OCI-LY7 (cell line): ENCODE results near the gene NCL. TPM values are rescaled to one million over a fixed set of nuclear protein-coding genes. Genes with fewer than 3 reads are reported as not detected.

Experiments used
- BruUV-seq: library from RNA; stranded (reverse); fragments of 400-500 nt; replicated peaks from 2 replicates; lab custom pipeline; 2021; lab: Mats Ljungman, UMichigan
- CTCF ChIA-PET: fragments of 300-600 bp; sonication (Branson Sonifier 250); formaldehyde crosslinking; loops from one replicate; lab custom pipeline; 2022; ENCODE audit warnings: antibody characterized with exemption; ENCODE audit not compliant: unreplicated experiment; lab: Charles Lee
- POLR2A ChIA-PET: fragments of 300-600 bp; sonication (Branson Sonifier 250); formaldehyde crosslinking; loops from one replicate; lab custom pipeline; 2022; ENCODE audit warnings: antibody characterized with exemption; lab: Charles Lee
- DNase-seq: peaks from one replicate; pipeline ENCODE4 v3.0.0-alpha.2; 2015; ENCODE audit warnings: low spot score
- H2AFZ ChIP-seq: fragments of 200-600 bp; sonication (generic), shearing (Covaris generic); 2 replicates; pipeline ENCODE4 v1.6.1; 2014; ENCODE audit warnings: mild to moderate bottlenecking, antibody characterized with exemption, low read length, moderate library complexity
- H3K27ac ChIP-seq: fragments of 200-600 bp; sonication (generic); 2 replicates; pipeline ENCODE4 v1.5.1; 2014; ENCODE audit warnings: mixed run types, low read depth, mild to moderate bottlenecking, moderate library complexity, low read length, inconsistent platforms; ENCODE audit not compliant: poor library complexity, severe bottlenecking
- H3K36me3 ChIP-seq: fragments of 200-600 bp; sonication (generic); 2 replicates; pipeline ENCODE4 v1.6.1; 2014; ENCODE audit warnings: mild to moderate bottlenecking, antibody characterized with exemption, low read length, moderate library complexity, mixed read lengths; ENCODE audit not compliant: insufficient read depth
- H3K4me1 ChIP-seq: fragments of 200-600 bp; sonication (generic); 2 replicates; pipeline ENCODE4 v1.5.1; 2014; ENCODE audit warnings: mild to moderate bottlenecking, low read length; ENCODE audit not compliant: insufficient read depth, poor library complexity, severe bottlenecking
- H3K4me2 ChIP-seq: fragments of 200-600 bp; sonication (generic); 2 replicates; pipeline ENCODE4 v1.6.1; 2014; ENCODE audit warnings: mild to moderate bottlenecking, low read length
- H3K4me3 ChIP-seq: fragments of 200-600 bp; sonication (generic); 2 replicates; pipeline ENCODE4 v1.5.1; 2014; ENCODE audit warnings: mild to moderate bottlenecking, low read depth, low read length; ENCODE audit not compliant: poor library complexity, severe bottlenecking
- H3K79me2 ChIP-seq: fragments of 200-600 bp; sonication (generic); 2 replicates; pipeline ENCODE4 v1.6.1; 2016; ENCODE audit warnings: low read depth, mild to moderate bottlenecking, low read length, moderate library complexity, mixed read lengths; ENCODE audit not compliant: insufficient read depth
- H3K9me2 ChIP-seq: fragments of 200-600 bp; sonication (generic); 2 replicates; pipeline ENCODE4 v1.6.1; 2016; ENCODE audit warnings: mild to moderate bottlenecking, low read length, mixed read lengths; ENCODE audit not compliant: insufficient read depth
- H3K9me3 ChIP-seq: fragments of 200-600 bp; sonication (generic); 2 replicates; pipeline ENCODE4 v1.6.1; 2014; ENCODE audit warnings: mild to moderate bottlenecking, mixed run types, low read length, mixed read lengths
- H4K20me1 ChIP-seq: fragments of 200-600 bp; sonication (generic); 2 replicates; pipeline ENCODE4 v1.6.1; 2014; ENCODE audit warnings: mild to moderate bottlenecking, antibody characterized with exemption, low read length, moderate library complexity, mixed read lengths; ENCODE audit not compliant: insufficient read depth
- CTCF ChIP-seq: fragments of 200-600 bp; sonication (generic); conservative IDR thresholded peaks from 2 replicates; pipeline ENCODE4 v1.5.1; 2014; ENCODE audit warnings: mild to moderate bottlenecking, antibody characterized with exemption, low read length, moderate library complexity, mixed read lengths
- EZH2phosphoT487 ChIP-seq: fragments of 200-600 bp; sonication (generic); IDR thresholded peaks from 2 replicates; pipeline ENCODE4 v1.6.1; 2018; ENCODE audit warnings: low read depth, borderline replicate concordance, mild to moderate bottlenecking, mixed run types, antibody characterized with exemption, low read length, moderate library complexity, mixed read lengths
- intact Hi-C: fragments of 100-400 bp; cut with micrococcal nuclease; formaldehyde crosslinking; loops from one replicate; pipeline ENCODE4 v1.10.0; 2022; ENCODE audit not compliant: unreplicated experiment
- total RNA-seq, 2 experiments: library from RNA; depleted of rRNA in 1 of 2; stranded (reverse); fragments of >200 nt in 1 of 2; shearing (Covaris generic) in 1 of 2; gene quantifications; 2 replicates each; pipeline ENCODE4 v1.2.3, GENCODE V29; 2014 to 2022

NCL gene
- total RNA-seq, 2 experiments from 2014 or later: 255 to 1,007 TPM

- intact Hi-C loops: loop anchor here (5.0 kb wide), 1 partner anchor 352 kb away; no protein-coding TSS in a partner anchor
- ChIA-PET POLR2A (interaction anchor here (0.7 to 1.4 kb wide), 5 partner anchors 10 to 396 kb away, joined by 3 to 6 read pairs (median 3); partner anchors contain the start of gene NCL), CTCF (interaction anchor here (0.5 kb wide), 1 partner anchor 60 kb away, joined by 5 read pairs; no protein-coding TSS in a partner anchor)
- H3K4me2 ChIP-seq: no peak overlapping the region
- peaks cover 82% of the 10 kb centered on the region for H3K36me3 ChIP-seq
- H3K79me2 ChIP-seq: peaks cover 35% of the 10 kb centered on the region; the same call in 1 of the 2 replicates
- H4K20me1 ChIP-seq: peaks cover 40% of the 10 kb centered on the region
- BruUV-seq: no TSS peak
- H3K4me1 ChIP-seq: no peaks in the 10 kb centered on the region
- H3K4me3 ChIP-seq: no peak overlapping the region
- no peaks in the 10 kb centered on the region for H3K9me2 ChIP-seq
- no peak for DNase-seq
- TF ChIP-seq EZH2phosphoT487: no peak
- TF ChIP-seq CTCF: no peak
- H2AFZ ChIP-seq: no peak overlapping the region
- no peak overlapping the region for H3K27ac ChIP-seq
- H3K9me3 ChIP-seq: no peaks in the 10 kb centered on the region
Observed at GRCh38 chr2:231454361-231454791, 9.9 kb downstream of the NCL start.

GRCh38 chr2:231452799-231453508 is 11.3 kb downstream of the NCL start:
- ChIA-PET POLR2A (interaction anchor here (0.7 to 1.5 kb wide), 7 partner anchors 10 to 346 kb away, joined by 3 to 8 read pairs (median 3); partner anchors contain the start of gene NCL), CTCF (interaction anchor here (0.6 kb wide), 1 partner anchor 91 kb away, joined by 5 read pairs; no protein-coding TSS in a partner anchor)
- no peaks in the 10 kb centered on the region for H3K9me3 ChIP-seq
- no TSS peak for BruUV-seq
- peak overlapping the region; percentile 1 for H3K27ac ChIP-seq
- no peak overlapping the region for H3K4me3 ChIP-seq
- H3K4me2 ChIP-seq: no peak overlapping the region
- intact Hi-C loops: loop anchor here (1.0 to 5.0 kb wide), 2 partner anchors 226 to 351 kb away; no protein-coding TSS in a partner anchor
- H3K79me2 ChIP-seq: peaks cover 21% of the 10 kb centered on the region; the same call in 1 of the 2 replicates
- H3K9me2 ChIP-seq: no peaks in the 10 kb centered on the region
- H3K4me1 ChIP-seq: no peaks in the 10 kb centered on the region
- no peak overlapping the region for H2AFZ ChIP-seq
- peaks cover 68% of the 10 kb centered on the region for H3K36me3 ChIP-seq
- peak; percentile 22 for DNase-seq
- no peak for TF ChIP-seq CTCF
- no peak for TF ChIP-seq EZH2phosphoT487
- peaks cover 27% of the 10 kb centered on the region for H4K20me1 ChIP-seq
